ENCODE measurements around the gene NSD2. TPM values are rescaled to one million over a fixed set of nuclear protein-coding genes. Genes with fewer than 3 reads are reported as not detected.

NSD2 gene
- total RNA-seq = 43.7 and 68.4 TPM in 2 replicates
- 26.6 and 53.5 TPM in 2 replicates for polyA plus RNA-seq
- 27.8 and 55.0 TPM in 2 replicates for polyA plus RNA-seq (2012)
- 30.4 and 87.4 TPM in 2 replicates for polyA minus RNA-seq (ENCODE audit: low replicate concordance)

GRCh38 chr4:1870578-1871443, at the start of gene NSD2:
NSD2 (plus strand) TSS chr4:1871393; CDS start chr4:1900655, 29,262 bp downstream.
- Histone ChIP-seq H3K9ac (ENCODE audit: insufficient read depth, low read length) (peak within 1 kb of the TSS; percentile 90), H3K4me2 (ENCODE audit: extremely low read depth, insufficient read depth, low read length) (peak within 1 kb of the TSS; percentile 82), H4K20me1 (ENCODE audit: control insufficient read depth, extremely low read depth, insufficient read depth, low read length) (no peaks in the 10 kb centered on the region), H3K36me3 (ENCODE audit: control insufficient read depth, insufficient read depth, low read length) (no peaks in the 10 kb centered on the region), H3K27ac (ENCODE audit: insufficient read depth, low read length) (peak within 1 kb of the TSS; percentile 90), H3K9me3 (ENCODE audit: control insufficient read depth, insufficient read depth, low read depth, low read length) (no peaks in the 10 kb centered on the region), H3K27me3 (ENCODE audit: control insufficient read depth, insufficient read depth, low read length) (no peaks in the 10 kb centered on the region), H2AFZ (ENCODE audit: low read length) (peak within 1 kb of the TSS; percentile 68), H3K4me3 (replicated peaks in 1 of 4; ENCODE audit: control extremely low read depth in 1 of 4, insufficient read depth in 1 of 4, low read depth in 3 of 4, low read length in 4 of 4) (peak within 1 kb of the TSS; percentile 82 to 84 (median 83)), H3K4me1 (ENCODE audit: control insufficient read depth, extremely low read depth, insufficient read depth, low read length) (peaks cover 5% of the 10 kb centered on the region), H3K79me2 (ENCODE audit: control insufficient read depth, insufficient read depth, low read length) (peaks cover 39% of the 10 kb centered on the region)
- no peak for TF ChIP-seq EZH2 (IDR thresholded peaks at IDR 0.05; ENCODE audit: low read length, missing control alignments)
- TF ChIP-seq, protein P1, sequence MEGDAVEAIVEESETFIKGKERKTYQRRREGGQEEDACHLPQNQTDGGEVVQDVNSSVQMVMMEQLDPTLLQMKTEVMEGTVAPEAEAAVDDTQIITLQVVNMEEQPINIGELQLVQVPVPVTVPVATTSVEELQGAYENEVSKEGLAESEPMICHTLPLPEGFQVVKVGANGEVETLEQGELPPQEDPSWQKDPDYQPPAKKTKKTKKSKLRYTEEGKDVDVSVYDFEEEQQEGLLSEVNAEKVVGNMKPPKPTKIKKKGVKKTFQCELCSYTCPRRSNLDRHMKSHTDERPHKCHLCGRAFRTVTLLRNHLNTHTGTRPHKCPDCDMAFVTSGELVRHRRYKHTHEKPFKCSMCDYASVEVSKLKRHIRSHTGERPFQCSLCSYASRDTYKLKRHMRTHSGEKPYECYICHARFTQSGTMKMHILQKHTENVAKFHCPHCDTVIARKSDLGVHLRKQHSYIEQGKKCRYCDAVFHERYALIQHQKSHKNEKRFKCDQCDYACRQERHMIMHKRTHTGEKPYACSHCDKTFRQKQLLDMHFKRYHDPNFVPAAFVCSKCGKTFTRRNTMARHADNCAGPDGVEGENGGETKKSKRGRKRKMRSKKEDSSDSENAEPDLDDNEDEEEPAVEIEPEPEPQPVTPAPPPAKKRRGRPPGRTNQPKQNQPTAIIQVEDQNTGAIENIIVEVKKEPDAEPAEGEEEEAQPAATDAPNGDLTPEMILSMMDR (conservative IDR thresholded peaks at IDR 0.05 in 1 of 2, IDR thresholded peaks at IDR 0.05 in 1 of 2; ENCODE audit: low read depth in 1 of 2, low read length in 2 of 2) = no peak
- peak; percentile 85 to 87 for DNase-seq (ENCODE audit: low read depth in 2 of 2)

DNA sequence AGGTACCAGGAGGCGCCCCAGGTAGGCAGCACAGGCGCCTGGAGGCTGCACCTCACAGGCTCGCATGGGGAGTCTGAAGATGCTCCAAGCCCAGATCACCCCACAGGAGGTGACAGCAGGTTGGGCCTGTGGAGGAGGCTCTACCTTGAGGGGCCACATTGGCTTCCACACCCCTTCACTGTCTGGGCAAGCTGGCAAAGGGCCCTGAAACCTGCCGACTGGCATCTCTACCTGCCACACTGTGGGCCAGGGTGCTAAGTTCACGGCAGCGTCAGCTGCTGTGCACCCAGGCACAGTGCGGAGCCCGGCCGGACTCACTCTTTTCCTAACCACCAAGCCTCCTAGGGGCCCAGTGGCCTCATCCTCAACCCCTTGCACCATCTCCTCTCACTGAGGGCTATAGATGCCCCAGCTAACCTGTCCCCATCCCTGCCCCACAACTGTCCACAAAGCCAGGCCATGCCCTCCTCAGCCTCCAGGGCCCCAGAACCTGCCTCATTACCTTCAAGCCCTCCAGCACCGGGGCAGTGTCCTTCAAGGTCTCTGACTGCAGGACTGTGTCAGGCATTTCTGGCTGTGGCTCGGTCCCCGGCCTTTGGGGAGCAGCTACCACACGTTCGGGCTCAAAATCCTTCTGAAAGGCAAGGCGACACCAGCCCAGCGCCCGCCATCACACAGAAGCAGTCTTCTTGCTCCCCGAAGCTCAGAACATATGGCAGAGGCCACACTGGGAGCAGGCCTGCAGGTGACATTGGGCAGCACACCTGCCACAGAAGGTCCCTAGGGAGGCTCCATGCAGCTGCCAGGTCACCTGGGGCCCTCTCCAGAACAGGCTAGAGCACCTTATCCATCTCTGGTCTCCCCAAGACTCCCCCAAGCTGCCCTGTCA, 49.3 kb upstream of the NSD2 start:
- no peaks in the 10 kb centered on the region for H3K4me1 ChIP-seq (ENCODE audit: control insufficient read depth, extremely low read depth, insufficient read depth, low read length)
- TF ChIP-seq, protein P1 (conservative IDR thresholded peaks at IDR 0.05 in 1 of 2, IDR thresholded peaks at IDR 0.05 in 1 of 2; ENCODE audit: low read depth in 1 of 2, low read length in 2 of 2) = no peak
- no peak for TF ChIP-seq EZH2 (IDR thresholded peaks at IDR 0.05; ENCODE audit: low read length, missing control alignments)
- no peak overlapping the region for H2AFZ ChIP-seq (ENCODE audit: low read length)
- no peaks in the 10 kb centered on the region for H3K79me2 ChIP-seq (ENCODE audit: control insufficient read depth, insufficient read depth, low read length)
- DNase-seq (ENCODE audit: low read depth in 2 of 2) = no peak
- H3K36me3 ChIP-seq (ENCODE audit: control insufficient read depth, insufficient read depth, low read length) = peaks cover 30% of the 10 kb centered on the region
- H3K9ac ChIP-seq (ENCODE audit: insufficient read depth, low read length) = no peak overlapping the region
- H3K27ac ChIP-seq (ENCODE audit: insufficient read depth, low read length) = no peak overlapping the region
- H3K27me3 ChIP-seq (ENCODE audit: control insufficient read depth, insufficient read depth, low read length) = no peaks in the 10 kb centered on the region
- H3K9me3 ChIP-seq (ENCODE audit: control insufficient read depth, insufficient read depth, low read depth, low read length) = no peaks in the 10 kb centered on the region
- no peaks in the 10 kb centered on the region for H4K20me1 ChIP-seq (ENCODE audit: control insufficient read depth, extremely low read depth, insufficient read depth, low read length)
- no peak overlapping the region for H3K4me3 ChIP-seq (replicated peaks in 1 of 4; ENCODE audit: control extremely low read depth in 1 of 4, insufficient read depth in 1 of 4, low read depth in 3 of 4, low read length in 4 of 4)
- no peak overlapping the region for H3K4me2 ChIP-seq (ENCODE audit: extremely low read depth, insufficient read depth, low read length)

Data from fibroblast of lung (primary cell).